GM12872 (cell line): ENCODE measurements around the gene CSNK2A2.

Experiments
- CTCF ChIP-seq: IDR thresholded peaks from 3 replicates; pipeline ENCODE4 v1.5.1; 2011; ENCODE audit warnings: low read depth, mild to moderate bottlenecking, low read length, moderate library complexity; ENCODE audit not compliant: insufficient read depth

The CSNK2A2 gene

GRCh38 chr16:58155839-58156238, 42.1 kb downstream of the CSNK2A2 start:
- TF ChIP-seq CTCF = no peak

- TF ChIP-seq CTCF = no peak
Measured at GRCh38 chr16:58154345-58154744, 43.6 kb downstream of the CSNK2A2 start.

- no peak for TF ChIP-seq CTCF
Measured at GRCh38 chr16:58152246-58152868, 45.5 kb downstream of the CSNK2A2 start.

GRCh38 chr16:58148526-58148925, 49.4 kb downstream of the CSNK2A2 start:
- no peak for TF ChIP-seq CTCF

DNA sequence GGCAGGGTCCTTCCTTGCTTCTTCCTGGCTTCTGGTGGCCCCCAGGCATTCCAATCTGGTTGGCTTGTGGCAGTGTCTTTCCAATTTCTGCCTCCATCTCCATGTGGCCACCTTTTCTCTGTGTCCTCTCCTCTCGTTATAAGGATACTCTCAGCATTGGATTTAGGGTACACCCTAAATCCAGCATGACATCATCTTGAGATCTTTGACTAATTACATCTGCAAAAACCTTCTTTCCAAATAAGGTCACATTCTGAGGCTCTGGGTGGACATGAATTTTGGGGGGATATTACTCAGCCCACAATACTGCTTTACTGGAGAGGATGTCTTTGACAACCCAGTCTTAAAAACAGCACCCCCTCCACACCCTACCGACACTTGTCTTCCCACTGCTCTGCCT, 49.8 kb downstream of the CSNK2A2 start:
- no peak for TF ChIP-seq CTCF

DNA sequence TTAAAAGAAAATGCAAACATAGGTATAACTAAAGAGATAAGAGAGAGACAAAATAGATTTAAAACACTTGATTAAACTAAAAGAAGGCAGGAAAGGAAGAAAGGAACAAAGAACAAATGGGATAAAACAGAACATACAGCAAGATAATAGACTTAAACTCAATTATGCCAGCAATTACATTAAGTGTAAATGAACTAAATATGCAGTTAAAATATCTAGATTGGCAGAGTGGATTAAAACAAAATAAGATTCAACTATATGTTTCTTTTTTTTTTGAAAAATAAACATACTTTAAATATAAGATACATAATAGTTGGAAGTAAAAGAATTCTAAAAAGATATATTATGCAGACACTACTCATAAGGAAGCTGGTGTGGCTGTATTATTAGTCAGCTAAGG, 59.1 kb downstream of the CSNK2A2 start:
- TF ChIP-seq CTCF = no peak

DNA sequence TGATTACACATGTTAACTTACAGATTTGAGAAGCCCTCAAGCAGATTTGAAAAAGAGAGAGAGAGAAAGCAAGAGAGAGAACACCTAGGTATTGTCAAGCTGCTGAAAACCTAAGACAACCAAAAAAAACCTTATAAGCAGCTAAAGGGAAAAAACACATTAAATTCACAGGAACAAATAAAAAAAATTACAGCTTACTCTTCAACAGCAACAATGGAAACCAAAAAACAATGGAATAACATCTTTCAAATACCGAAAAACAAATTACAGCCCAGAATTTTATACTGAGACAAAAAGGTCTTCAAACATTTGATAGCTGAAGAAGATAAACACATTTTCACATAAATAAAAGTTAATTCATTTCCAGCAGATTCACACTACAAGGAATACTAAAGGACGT, 60.3 kb downstream of the CSNK2A2 start:
- no peak for TF ChIP-seq CTCF
